ENCODE data around the gene TEX264.

DNA sequence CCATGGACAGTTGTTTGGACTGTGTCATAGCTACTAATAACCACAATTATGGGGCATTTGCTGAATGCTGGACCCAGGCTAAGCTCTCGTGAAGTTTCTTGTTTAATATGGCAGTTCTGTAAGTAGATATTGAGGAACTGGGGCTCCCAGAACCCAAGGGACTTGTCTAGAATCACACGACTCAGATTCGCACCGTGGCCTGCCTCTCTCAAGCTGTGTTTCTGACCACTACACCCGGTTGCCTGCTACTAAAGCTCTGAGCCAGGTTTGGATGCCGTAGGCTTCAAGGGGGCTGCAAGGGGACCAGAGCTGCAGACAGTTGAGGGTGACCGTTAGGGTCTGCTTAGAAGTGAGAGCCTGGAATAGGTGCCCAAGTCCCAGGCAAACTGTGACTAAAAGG, 11.5 kb downstream of the TEX264 start:
- TF ChIP-seq ZNF274 (IDR thresholded peaks at IDR 0.05; ENCODE audit: low read depth, low read length) (no peak), YY1 (IDR thresholded peaks at IDR 0.05; ENCODE audit: insufficient read depth, insufficient read length) (no peak), SUZ12 (IDR thresholded peaks at IDR 0.05; ENCODE audit: extremely low read depth, insufficient read depth, insufficient read length) (no peak)
